T-cell (primary cell): Measurements from ENCODE around the gene WSB2. TPM values are rescaled to one million over a fixed set of nuclear protein-coding genes. Genes with fewer than 3 reads are reported as not detected.

ENCODE experiments used
- ATAC-seq, 4 experiments: fragments of 200-7000 bp in 3 of 4; fragments of 150-1000 bp in 1 of 4; cut with Tn5 transposase; replicated peaks in 1 of 4; 1 replicate in 3 of 4; 2 replicates in 1 of 4; pipeline ENCODE4 v1.10.0; 2021; ENCODE audit warnings: moderate library complexity in 3 of 4, mild to moderate bottlenecking in 2 of 4, moderate number of reproducible peaks in 1 of 4
- CTCF ChIA-PET, 2 donors: fragments of 300-600 bp; sonication (Branson Sonifier 250); formaldehyde crosslinking; loops; one replicate each; lab custom pipeline; 2022; ENCODE audit warnings: antibody characterized with exemption in 2 of 2; lab: Charles Lee
- POLR2A ChIA-PET, 2 donors: fragments of 300-600 bp; sonication (Branson Sonifier 250); formaldehyde crosslinking; loops; one replicate each; lab custom pipeline; 2022; ENCODE audit warnings: antibody characterized with exemption in 2 of 2; lab: Charles Lee
- DNase-seq, 35 experiments: peaks; one replicate each; pipeline versions ENCODE4 v3.0.0 to v3.0.0-alpha.2; 2013 to 2023
- H3K27ac ChIP-seq: one replicate; pipeline ENCODE4 v1.5.1; 2013; ENCODE audit warnings: low read length
- H3K27me3 ChIP-seq, 2 experiments: replicated peaks in 1 of 2; 1 replicate in 1 of 2; 2 replicates in 1 of 2; pipeline versions ENCODE4 v1.6.1 to v1.7.0; 2013; ENCODE audit warnings: low read length in 1 of 2, mixed read lengths in 1 of 2; ENCODE audit not compliant: control insufficient read depth in 2 of 2, insufficient read depth in 2 of 2; ENCODE audit errors: extremely low read depth in 1 of 2
- H3K36me3 ChIP-seq, 2 donors: 1 replicate in 1 of 2; 2 replicates in 1 of 2; pipeline versions ENCODE4 v1.6.1 to v1.7.0; 2013; ENCODE audit warnings: low read length in 1 of 2; ENCODE audit not compliant: control insufficient read depth in 2 of 2, insufficient read depth in 1 of 2; ENCODE audit errors: extremely low read depth in 1 of 2
- H3K4me1 ChIP-seq, 2 experiments: 1 replicate in 1 of 2; 2 replicates in 1 of 2; pipeline versions ENCODE4 v1.6.1 to v1.7.0; 2013; ENCODE audit warnings: low read length in 2 of 2, mixed read lengths in 1 of 2; ENCODE audit not compliant: insufficient read depth in 2 of 2, control insufficient read depth in 1 of 2; ENCODE audit errors: extremely low read depth in 1 of 2
- H3K4me3 ChIP-seq, 2 donors: 1 replicate in 1 of 2; 2 replicates in 1 of 2; pipeline versions ENCODE4 v1.5.1 to v1.7.0; 2013; ENCODE audit warnings: mild to moderate bottlenecking in 2 of 2, low read length in 1 of 2, moderate library complexity in 1 of 2; ENCODE audit not compliant: control insufficient read depth in 1 of 2; ENCODE audit errors: extremely low read depth in 1 of 2
- H3K9me3 ChIP-seq: 2 replicates; pipeline ENCODE4 v1.7.0; 2013
- H3K27ac Mint-ChIP-seq, 2 donors: one replicate each; pipeline ENCODE4 v1.8.0; 2020 to 2021; ENCODE audit warnings: mild to moderate bottlenecking in 2 of 2, mixed read lengths in 2 of 2
- H3K27me3 Mint-ChIP-seq, 2 donors: one replicate each; pipeline ENCODE4 v1.8.0; 2021 to 2022; ENCODE audit warnings: mixed read lengths in 2 of 2
- H3K36me3 Mint-ChIP-seq: one replicate; pipeline ENCODE4 v1.8.0; 2021; ENCODE audit warnings: mixed read lengths
- H3K4me1 Mint-ChIP-seq, 3 donors: one replicate each; pipeline ENCODE4 v1.8.0; 2020 to 2022; ENCODE audit warnings: mixed read lengths in 3 of 3, mild to moderate bottlenecking in 1 of 3
- H3K4me3 Mint-ChIP-seq, 3 donors: one replicate each; pipeline ENCODE4 v1.8.0; 2020 to 2022; ENCODE audit warnings: mild to moderate bottlenecking in 3 of 3, mixed read lengths in 3 of 3, moderate library complexity in 3 of 3
- H3K9me3 Mint-ChIP-seq, 3 donors: one replicate each; pipeline ENCODE4 v1.8.0; 2020 to 2022; ENCODE audit warnings: mixed read lengths in 3 of 3
- WGBS: methylation state at CpG from one replicate; pipeline ENCODE4 v1.1.5; 2013; ENCODE audit warnings: missing lambda C conversion rate; ENCODE audit not compliant: insufficient coverage; 5-methylcytosine and 5-hydroxymethylcytosine counted together
- total RNA-seq, 35 experiments: library from RNA in 6 of 35; stranded (reverse) in 6 of 35; fragments of 120-200 nt in 1 of 35; gene quantifications; one replicate each; pipeline versions ENCODE4 v1.2.1 to v1.2.4 and lab custom pipeline; 2013 to 2026

The WSB2 gene
- total RNA-seq (10 to 100 TPM; 19.6 to 33.7 (median 25.8) TPM), total RNA-seq (lab: John Stamatoyannopoulos, UW) (17.7 to 93.3 (median 34.8) reads per million in 29 experiments)
- total RNA-seq (2013) = 36.0 TPM

DNA sequence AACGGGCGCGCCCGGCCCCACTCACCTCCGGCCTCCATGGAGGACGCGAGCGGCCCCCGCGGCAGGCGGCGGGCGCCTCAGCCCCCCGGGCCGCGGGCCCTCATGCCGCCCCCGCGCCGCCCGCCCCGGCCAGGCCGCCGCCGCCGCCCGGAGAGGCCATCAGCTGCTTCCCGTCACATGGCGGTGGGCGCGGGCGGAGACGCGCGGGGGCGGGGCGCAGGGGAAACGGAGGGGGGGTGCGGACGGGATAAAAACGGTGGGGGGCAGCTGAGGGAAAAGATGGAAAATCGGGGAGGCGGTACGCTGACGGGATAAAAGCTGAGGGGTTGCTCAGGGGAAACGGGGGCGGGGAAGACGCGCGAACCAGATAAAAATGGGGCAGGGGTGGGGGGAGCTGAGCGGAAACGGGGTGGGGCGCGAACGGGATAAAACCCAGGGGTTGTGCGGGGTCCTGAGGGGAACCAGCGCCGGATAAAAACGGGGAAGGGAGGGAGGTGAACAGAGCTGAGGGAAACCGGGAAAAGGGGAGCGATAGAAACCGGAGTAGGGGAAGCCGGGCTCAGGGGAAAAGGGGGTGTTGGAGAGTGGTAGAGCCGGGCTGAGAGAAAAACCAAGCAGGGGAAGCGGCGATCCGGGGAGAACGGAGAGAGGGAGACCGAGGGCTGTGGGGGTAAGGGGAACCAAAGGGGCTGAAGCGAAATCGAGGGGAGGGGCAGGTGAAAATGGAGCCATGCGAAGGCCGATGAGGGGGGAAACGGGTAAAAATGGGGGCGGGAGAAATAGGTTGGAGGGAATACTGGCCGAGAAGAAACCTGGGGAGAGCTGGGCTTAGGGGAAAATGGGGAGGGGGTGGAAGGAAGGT is at the start of gene WSB2:
Gene WSB2 (minus strand): TSS at position 169 of the 862 bp plus-strand sequence. CDS start 131 bp downstream, at position 38.
- Histone ChIP-seq H3K4me1 (peaks cover 16 to 23% of the 10 kb centered on the region in 2 experiments), H3K27ac (peak within 1 kb of the TSS; percentile 93), H3K36me3 (no peaks in the 10 kb centered on the region), H3K27me3 (no peaks in the 10 kb centered on the region), H3K4me3 (peak within 1 kb of the TSS; percentile 86 to 97), H3K9me3 (no peaks in the 10 kb centered on the region)
- Mint-ChIP-seq H3K36me3 (no peaks in the 10 kb centered on the region), H3K27me3 (no peaks in the 10 kb centered on the region), H3K9me3 (no peaks in the 10 kb centered on the region), H3K27ac (peak within 1 kb of the TSS; percentile 94 to 96), H3K4me1 (peaks cover 47 to 60% (median 57%) of the 10 kb centered on the region in 3 donors), H3K4me3 (peak within 1 kb of the TSS; percentile 86 to 91 (median 90))
- WGBS = under 1% methylated on average over 60 of the region's 76 CpGs
- POLR2A ChIA-PET = interaction anchor here (0.5 to 1.9 kb wide), 6 partner anchors 8 to 298 kb away, joined by 3 to 17 read pairs (median 3); no protein-coding TSS in a partner anchor
- ATAC-seq (peak; percentile 42 to 55 (median 54)), DNase-seq (peak in 31 of 35 experiments; percentile 5 to 60 (median 28))
- CTCF ChIA-PET = interaction anchor here (0.6 to 1.8 kb wide), 7 partner anchors 8 to 315 kb away, joined by 3 to 9 read pairs (median 4); partner anchors contain the start of gene SUDS3 (in 1 of the 2)

GRCh38 chr12:118109088-118109487 is 48.1 kb upstream of the WSB2 start:
- Mint-ChIP-seq H3K4me1 (peaks cover 4 to 6% (median 4%) of the 10 kb centered on the region in 3 donors), H3K27me3 (peaks cover 4 to 14% of the 10 kb centered on the region in 2 donors), H3K36me3 (no peaks in the 10 kb centered on the region), H3K27ac (no peak overlapping the region), H3K4me3 (no peak overlapping the region), H3K9me3 (no peaks in the 10 kb centered on the region)
- WGBS = no CpG with 5 or more reads among the region's 1 CpG
- CTCF ChIA-PET = interaction anchor here (0.6 kb wide), 2 partner anchors 22 to 904 kb away, joined by 3 to 6 read pairs; no protein-coding TSS in a partner anchor
- H3K27me3 ChIP-seq = peaks cover 0 to 14% of the 10 kb centered on the region in 2 experiments
- H3K27ac ChIP-seq = no peak overlapping the region
- no peak for DNase-seq
- no peak for ATAC-seq
- H3K9me3 ChIP-seq = no peaks in the 10 kb centered on the region
- no peaks in the 10 kb centered on the region for H3K36me3 ChIP-seq
- H3K4me3 ChIP-seq = no peak overlapping the region
- H3K4me1 ChIP-seq = peaks cover 0 to 5% of the 10 kb centered on the region in 2 experiments
- POLR2A ChIA-PET = no interaction called here

- no peaks in the 10 kb centered on the region for H3K9me3 ChIP-seq
- no peaks in the 10 kb centered on the region for H3K36me3 Mint-ChIP-seq
- no peaks in the 10 kb centered on the region for H3K36me3 ChIP-seq
- H3K9me3 Mint-ChIP-seq = no peaks in the 10 kb centered on the region
- no peak for ATAC-seq
- CTCF ChIA-PET = no interaction called here
- H3K27ac ChIP-seq = no peak overlapping the region
- peaks cover 0 to 22% of the 10 kb centered on the region in 2 experiments for H3K27me3 ChIP-seq
- no peak overlapping the region for H3K4me3 Mint-ChIP-seq
- no CpG with 5 or more reads among the region's 8 CpGs for WGBS
- peaks cover 0 to 15% of the 10 kb centered on the region in 2 experiments for H3K4me1 ChIP-seq
- DNase-seq = no peak
- peaks cover 8 to 11% (median 8%) of the 10 kb centered on the region in 3 donors for H3K4me1 Mint-ChIP-seq
- H3K27me3 Mint-ChIP-seq = peaks cover 7 to 17% of the 10 kb centered on the region in 2 donors
- POLR2A ChIA-PET = no interaction called here
- no peak overlapping the region for H3K4me3 ChIP-seq
- no peak overlapping the region for H3K27ac Mint-ChIP-seq
Measured at GRCh38 chr12:118107694-118108093, 46.7 kb upstream of the WSB2 start.

- H3K4me1 Mint-ChIP-seq = peaks cover 8 to 13% (median 8%) of the 10 kb centered on the region in 3 donors
- peaks cover 0 to 15% of the 10 kb centered on the region in 2 experiments for H3K4me1 ChIP-seq
- H3K4me3 Mint-ChIP-seq = no peak overlapping the region
- H3K4me3 ChIP-seq = no peak overlapping the region
- no peak overlapping the region for H3K27ac Mint-ChIP-seq
- DNase-seq = no peak
- H3K9me3 Mint-ChIP-seq = no peaks in the 10 kb centered on the region
- no peaks in the 10 kb centered on the region for H3K9me3 ChIP-seq
- CTCF ChIA-PET = interaction anchor here in 1 of 2 donors (0.6 kb wide), 1 partner anchor 44 kb away, joined by 8 read pairs; no protein-coding TSS in a partner anchor
- H3K27ac ChIP-seq = no peak overlapping the region
- ATAC-seq = no peak
- 93% methylated on average over 3 of the region's 4 CpGs for WGBS
- peaks cover 7 to 19% of the 10 kb centered on the region in 2 donors for H3K27me3 Mint-ChIP-seq
- no peaks in the 10 kb centered on the region for H3K36me3 Mint-ChIP-seq
- H3K36me3 ChIP-seq = no peaks in the 10 kb centered on the region
- H3K27me3 ChIP-seq = peaks cover 0 to 29% of the 10 kb centered on the region in 2 experiments
- POLR2A ChIA-PET = no interaction called here
Measured at GRCh38 chr12:118107011-118107410, 46.0 kb upstream of the WSB2 start.

GRCh38 chr12:118103601-118104382 is 42.8 kb upstream of the WSB2 start, which contains the start of gene VSIG10:
VSIG10 (minus strand) TSS chr12:118104011; CDS start chr12:118103671, 340 bp downstream.
- H3K27me3 ChIP-seq = peaks cover 0 to 33% of the 10 kb centered on the region in 2 experiments
- no peaks in the 10 kb centered on the region for H3K36me3 ChIP-seq
- CTCF ChIA-PET = interaction anchor here in 1 of 2 donors (0.6 kb wide), 3 partner anchors 40 to 278 kb away, joined by 3 read pairs; no protein-coding TSS in a partner anchor
- no peak within 1 kb of the TSS for H3K27ac ChIP-seq
- under 1% methylated on average over 71 of the region's 75 CpGs for WGBS
- peak within 1 kb of the TSS; percentile 45 to 80 for H3K4me3 ChIP-seq
- ATAC-seq = peak; percentile 56 to 71 (median 70)
- Mint-ChIP-seq H3K27ac (peak within 1 kb of the TSS in 1 of 2 donors; percentile 6), H3K4me1 (peaks cover 8 to 13% (median 8%) of the 10 kb centered on the region in 3 donors), H3K36me3 (no peaks in the 10 kb centered on the region), H3K9me3 (no peaks in the 10 kb centered on the region), H3K27me3 (peaks cover 7 to 21% of the 10 kb centered on the region in 2 donors), H3K4me3 (peak within 1 kb of the TSS; percentile 82 to 84 (median 83))
- POLR2A ChIA-PET = no interaction called here
- peak in 20 of 35 experiments; percentile 1 to 24 (median 10) for DNase-seq
- no peaks in the 10 kb centered on the region for H3K9me3 ChIP-seq
- H3K4me1 ChIP-seq = peaks cover 0 to 15% of the 10 kb centered on the region in 2 experiments
